Measurements from ENCODE around the gene B3GAT1.

The B3GAT1 gene

GRCh38 chr11:134340354-134340964, 71.6 kb downstream of the B3GAT1 start:
- no peak for TF ChIP-seq BHLHE40 (IDR thresholded peaks at IDR 0.05; ENCODE audit: borderline replicate concordance)
- no peak for TF ChIP-seq ARNT (IDR thresholded peaks at IDR 0.05)
- no peak for TF ChIP-seq SUZ12 (IDR thresholded peaks at IDR 0.05)
- TF ChIP-seq ELF4 (IDR thresholded peaks at IDR 0.05), result no peak
- TF ChIP-seq LEF1 (IDR thresholded peaks at IDR 0.05; ENCODE audit: borderline replicate concordance), result no peak
- no peak for TF ChIP-seq ZNF384 (IDR thresholded peaks at IDR 0.05)
- TF ChIP-seq FOXM1 (IDR thresholded peaks at IDR 0.05; ENCODE audit: borderline replicate concordance), result no peak
- TF ChIP-seq FOXA1 (IDR thresholded peaks at IDR 0.05), result no peak
- TF ChIP-seq CTBP1 (IDR thresholded peaks at IDR 0.05; ENCODE audit: borderline replicate concordance), result no peak
- TF ChIP-seq NFRKB (IDR thresholded peaks at IDR 0.05), result no peak
- no peak for TF ChIP-seq FOXK2 (IDR thresholded peaks at IDR 0.05)
- no peak for TF ChIP-seq SP1 (IDR thresholded peaks at IDR 0.05)
- TF ChIP-seq HDGF (IDR thresholded peaks at IDR 0.05; ENCODE audit: borderline replicate concordance), result no peak
- ChIA-PET CTCF (no interaction called here), POLR2A (no interaction called here)

GRCh38 chr11:134339756-134340155, 72.3 kb downstream of the B3GAT1 start:
- TF ChIP-seq NFRKB (IDR thresholded peaks at IDR 0.05), result no peak
- no peak for TF ChIP-seq ZNF384 (IDR thresholded peaks at IDR 0.05)
- no peak for TF ChIP-seq TARDBP (IDR thresholded peaks at IDR 0.05)
- TF ChIP-seq SUZ12 (IDR thresholded peaks at IDR 0.05), result no peak
- TF ChIP-seq ELF4 (IDR thresholded peaks at IDR 0.05), result no peak
- POLR2A ChIA-PET, result no interaction called here
- CTCF ChIA-PET, result no interaction called here
- no peak for DNase-seq (ENCODE audit: extremely low spot score)

More at GRCh38 chr11:134340354-134340964, 71.6 kb downstream of the B3GAT1 start:
- no peak for DNase-seq (ENCODE audit: extremely low spot score)

GRCh38 chr11:134338654-134339053, 73.4 kb downstream of the B3GAT1 start:
- ChIA-PET POLR2A (no interaction called here), CTCF (no interaction called here)
- DNase-seq (ENCODE audit: extremely low spot score), result no peak
- no peak for TF ChIP-seq CTBP1 (IDR thresholded peaks at IDR 0.05; ENCODE audit: borderline replicate concordance)
- TF ChIP-seq PKNOX1 (IDR thresholded peaks at IDR 0.05), result no peak
- no peak for TF ChIP-seq TARDBP (IDR thresholded peaks at IDR 0.05)
- no peak for TF ChIP-seq FOXK2 (IDR thresholded peaks at IDR 0.05)
- TF ChIP-seq L3MBTL2 (conservative IDR thresholded peaks at IDR 0.05), result no peak
- no peak for TF ChIP-seq BHLHE40 (IDR thresholded peaks at IDR 0.05; ENCODE audit: borderline replicate concordance)
- TF ChIP-seq ELF4 (IDR thresholded peaks at IDR 0.05), result no peak
- no peak for TF ChIP-seq FOXM1 (IDR thresholded peaks at IDR 0.05; ENCODE audit: borderline replicate concordance)
- TF ChIP-seq SP1 (IDR thresholded peaks at IDR 0.05), result no peak
- TF ChIP-seq ARNT (IDR thresholded peaks at IDR 0.05), result no peak
- no peak for TF ChIP-seq ZNF384 (IDR thresholded peaks at IDR 0.05)

- CTCF ChIA-PET, result no interaction called here
- DNase-seq (ENCODE audit: extremely low spot score), result no peak
- POLR2A ChIA-PET, result no interaction called here
- TF ChIP-seq PKNOX1 (IDR thresholded peaks at IDR 0.05) (no peak), ZNF384 (IDR thresholded peaks at IDR 0.05) (no peak), SP1 (IDR thresholded peaks at IDR 0.05) (no peak), BHLHE40 (IDR thresholded peaks at IDR 0.05; ENCODE audit: borderline replicate concordance) (no peak), ELF4 (IDR thresholded peaks at IDR 0.05) (no peak), LEF1 (IDR thresholded peaks at IDR 0.05; ENCODE audit: borderline replicate concordance) (no peak), FOXM1 (IDR thresholded peaks at IDR 0.05; ENCODE audit: borderline replicate concordance) (no peak), NFRKB (IDR thresholded peaks at IDR 0.05) (no peak), FOXK2 (IDR thresholded peaks at IDR 0.05) (no peak), CTBP1 (IDR thresholded peaks at IDR 0.05; ENCODE audit: borderline replicate concordance) (no peak), SUZ12 (IDR thresholded peaks at IDR 0.05) (no peak), L3MBTL2 (conservative IDR thresholded peaks at IDR 0.05) (no peak), FOXA1 (IDR thresholded peaks at IDR 0.05) (no peak), ARNT (IDR thresholded peaks at IDR 0.05) (no peak)
These were observed 74.0 kb downstream of the B3GAT1 start for GRCh38 chr11:134338068-134338467.

- CTCF ChIA-PET, result no interaction called here
- TF ChIP-seq CTBP1 (IDR thresholded peaks at IDR 0.05; ENCODE audit: borderline replicate concordance) (no peak), PKNOX1 (IDR thresholded peaks at IDR 0.05) (no peak), SP1 (IDR thresholded peaks at IDR 0.05) (no peak), BHLHE40 (IDR thresholded peaks at IDR 0.05; ENCODE audit: borderline replicate concordance) (no peak), FOXM1 (IDR thresholded peaks at IDR 0.05; ENCODE audit: borderline replicate concordance) (no peak), HDGF (IDR thresholded peaks at IDR 0.05; ENCODE audit: borderline replicate concordance) (no peak), FOXA1 (IDR thresholded peaks at IDR 0.05) (no peak), TARDBP (IDR thresholded peaks at IDR 0.05) (no peak), LEF1 (IDR thresholded peaks at IDR 0.05; ENCODE audit: borderline replicate concordance) (no peak), L3MBTL2 (conservative IDR thresholded peaks at IDR 0.05) (no peak), ZNF384 (IDR thresholded peaks at IDR 0.05) (no peak), ELF4 (IDR thresholded peaks at IDR 0.05) (no peak), SUZ12 (IDR thresholded peaks at IDR 0.05) (no peak), FOXK2 (IDR thresholded peaks at IDR 0.05) (no peak), ARNT (IDR thresholded peaks at IDR 0.05) (no peak)
- POLR2A ChIA-PET, result no interaction called here
- no peak for DNase-seq (ENCODE audit: extremely low spot score)
These were observed 75.0 kb downstream of the B3GAT1 start for GRCh38 chr11:134337051-134337450.

- ChIA-PET POLR2A (no interaction called here), CTCF (no interaction called here)
- no peak for DNase-seq (ENCODE audit: extremely low spot score)
- TF ChIP-seq ELF4 (IDR thresholded peaks at IDR 0.05), result no peak
- no peak for TF ChIP-seq LEF1 (IDR thresholded peaks at IDR 0.05; ENCODE audit: borderline replicate concordance)
- no peak for TF ChIP-seq CTBP1 (IDR thresholded peaks at IDR 0.05; ENCODE audit: borderline replicate concordance)
- no peak for TF ChIP-seq FOXM1 (IDR thresholded peaks at IDR 0.05; ENCODE audit: borderline replicate concordance)
- no peak for TF ChIP-seq TARDBP (IDR thresholded peaks at IDR 0.05)
These were observed 77.1 kb downstream of the B3GAT1 start for GRCh38 chr11:134334796-134335571.

Data from HEK293T (cell line).